ENCODE measurements around the gene ZNF90.
"Not testable (repeated sequence)": the region's sequence is repeated elsewhere in the genome, so short reads cannot be mapped to it uniquely, and the experiment has no call there.

ZNF90 gene

DNA sequence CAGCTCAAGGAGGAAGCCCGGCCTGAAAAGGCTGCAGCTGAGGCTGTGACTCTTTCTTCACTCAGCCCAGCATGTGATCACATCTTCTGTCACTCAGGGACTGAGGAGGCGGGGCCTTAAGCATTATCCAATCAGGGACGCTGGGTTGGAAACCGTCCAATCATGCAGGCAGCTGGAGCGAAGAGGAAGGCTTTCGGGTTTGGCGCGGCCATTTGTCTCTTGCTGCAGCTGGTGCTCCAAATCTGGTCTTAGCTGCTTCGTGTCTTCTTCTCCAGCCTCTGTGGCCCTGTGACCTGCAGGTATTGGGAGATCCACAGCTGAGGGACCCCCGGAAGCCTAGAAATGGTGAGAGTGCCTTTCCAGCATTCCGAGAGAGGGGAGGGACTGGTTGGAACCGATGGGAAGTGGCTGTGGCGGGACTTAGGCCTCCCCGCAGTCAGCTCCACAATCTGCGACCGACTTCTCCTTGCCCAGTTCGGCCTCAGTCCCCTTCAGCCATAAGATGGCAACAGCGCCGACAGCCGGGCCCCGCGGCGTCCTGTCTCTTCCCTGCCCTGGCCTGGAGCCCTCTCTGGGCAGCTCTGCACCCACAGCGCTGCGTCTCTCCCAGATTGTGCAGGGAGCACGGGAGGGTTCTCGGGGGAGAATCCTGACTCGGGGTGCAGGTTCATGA lies at the start of gene ZNF90:
TSS of gene ZNF90 (plus strand) at position 210 of the 673 bp plus-strand sequence. CDS start at position 343, 133 bp downstream.
- DNase-seq (ENCODE audit: low spot score): no peak

DNA sequence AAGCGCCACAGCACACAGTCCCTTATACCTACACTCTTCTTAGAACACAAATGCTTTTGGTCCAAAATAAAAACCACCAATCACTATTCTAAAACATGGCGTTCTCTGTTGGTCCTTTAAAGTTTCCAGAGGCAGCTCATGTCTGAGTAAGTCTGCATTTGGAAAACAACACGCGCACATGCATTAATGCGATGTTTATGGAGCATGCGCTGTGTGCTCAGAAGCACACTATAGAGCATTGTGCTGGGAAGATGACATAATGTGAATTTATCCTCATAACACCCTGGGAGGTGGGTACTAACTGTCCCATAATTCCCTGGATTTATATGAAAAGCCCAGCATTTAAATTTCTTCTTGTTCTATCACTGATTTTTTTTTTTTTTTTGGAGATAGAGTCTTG lies 49.2 kb upstream of the ZNF90 start:
- no peak for DNase-seq (ENCODE audit: low spot score)

DNA sequence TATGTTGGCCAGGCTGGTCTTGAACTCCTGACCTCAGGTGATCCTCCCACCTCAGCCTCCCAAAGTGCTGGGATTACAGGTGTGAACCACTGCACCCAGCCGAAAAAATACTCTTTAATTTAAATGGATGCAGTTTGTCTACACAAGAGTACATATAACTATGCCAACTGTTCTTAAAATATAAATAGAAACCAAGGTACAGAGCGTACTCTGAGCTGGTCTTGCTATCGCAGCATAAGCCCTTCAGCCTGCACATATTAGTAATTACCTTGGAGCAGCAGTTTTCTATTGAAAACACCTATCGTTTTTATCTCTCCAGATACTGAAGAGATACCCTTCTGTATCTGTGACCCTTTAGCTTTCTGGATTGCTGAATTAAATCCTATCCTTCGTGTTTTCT lies 41.9 kb upstream of the ZNF90 start:
- no peak for DNase-seq (ENCODE audit: low spot score)

DNA sequence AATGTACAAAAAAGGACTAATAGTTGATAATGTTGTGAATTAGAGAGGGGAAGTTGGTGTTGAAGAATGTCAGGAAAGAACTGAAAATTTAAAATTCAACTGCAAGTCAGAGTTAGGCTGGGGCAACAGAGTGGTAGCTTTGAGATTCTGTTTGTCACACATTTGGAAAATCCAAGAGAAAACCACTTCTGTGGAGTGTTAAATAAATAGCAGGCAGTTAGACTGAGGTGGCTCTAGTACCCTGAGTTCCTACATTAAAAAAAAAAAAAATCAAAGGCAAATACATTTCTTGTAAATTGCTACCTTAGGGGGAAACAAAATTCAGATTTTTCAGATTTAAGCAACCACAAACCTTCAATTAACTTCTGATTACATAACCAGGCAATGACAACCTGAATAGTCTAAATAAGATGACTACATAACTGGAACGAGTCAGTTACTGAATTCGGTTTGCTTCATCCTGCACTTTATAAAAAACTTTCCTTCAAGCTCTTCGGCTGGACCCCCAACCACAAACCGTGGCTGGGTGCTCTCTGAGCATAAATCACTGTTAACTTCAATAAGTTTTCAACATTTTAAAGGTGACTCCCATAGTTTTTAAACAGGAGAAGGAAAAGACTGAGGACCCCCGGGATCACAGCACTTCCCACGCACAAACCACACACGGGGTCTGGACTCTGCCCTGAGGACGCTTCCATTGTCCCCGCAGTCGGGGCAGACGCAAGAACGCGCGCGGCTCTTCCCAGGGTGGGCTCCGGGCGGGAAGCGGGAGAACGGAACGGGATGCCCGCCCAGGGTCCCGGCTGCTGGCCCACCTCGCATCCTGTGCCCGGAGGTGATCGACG lies 39.2 kb upstream of the ZNF90 start:
- no peak for DNase-seq (ENCODE audit: low spot score)

DNA sequence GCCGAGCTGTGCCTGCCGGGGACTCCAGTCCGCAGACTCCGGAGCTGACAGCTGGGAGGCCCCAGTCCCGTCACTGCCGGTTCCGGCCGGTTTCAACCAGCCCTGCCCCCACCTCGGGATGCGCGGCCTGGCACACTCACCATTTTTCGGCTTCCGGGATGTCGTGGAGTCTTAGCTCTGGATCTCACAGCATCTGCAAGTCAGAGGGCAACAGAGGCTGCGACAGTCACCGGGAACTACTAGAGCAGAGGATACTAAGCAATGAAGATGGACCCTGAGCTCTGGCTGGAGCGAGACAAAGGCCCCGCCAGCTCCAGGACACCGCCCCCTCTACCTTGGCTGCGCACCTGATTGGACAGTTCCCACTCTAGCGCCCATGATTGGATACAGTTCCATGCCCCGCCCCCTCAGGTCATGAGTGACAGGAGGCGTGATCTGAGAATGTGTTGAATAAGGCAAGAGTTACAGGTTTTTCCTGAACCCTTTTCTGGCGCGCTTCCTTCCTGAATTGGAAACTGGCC lies 38.5 kb upstream of the ZNF90 start, which contains the start of gene ZNF682:
TSS of gene ZNF682 (minus strand) at position 303 of the 521 bp plus-strand sequence. CDS start at position 143, 160 bp downstream.
- peak; percentile 85 for DNase-seq (ENCODE audit: low spot score)

DNA sequence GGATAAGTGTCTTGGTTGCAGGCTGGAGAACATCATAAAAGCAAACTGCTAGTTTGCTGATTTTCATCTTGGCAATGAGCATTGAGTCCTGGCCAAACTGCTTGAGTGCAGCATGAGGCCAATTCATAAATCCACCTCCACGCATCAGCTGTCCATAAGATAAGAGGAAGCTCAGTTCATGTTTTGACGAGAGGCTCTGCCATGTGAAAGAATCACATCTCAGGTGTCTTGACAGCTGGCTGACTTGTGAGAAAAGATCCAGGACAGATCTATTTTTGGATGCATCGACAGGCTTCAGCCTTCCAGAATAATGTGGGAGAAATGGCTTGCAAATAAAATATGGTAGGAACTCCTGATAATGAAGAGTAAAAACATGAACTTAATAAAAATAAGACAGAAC lies 33.1 kb upstream of the ZNF90 start:
- no peak for DNase-seq (ENCODE audit: low spot score)

DNA sequence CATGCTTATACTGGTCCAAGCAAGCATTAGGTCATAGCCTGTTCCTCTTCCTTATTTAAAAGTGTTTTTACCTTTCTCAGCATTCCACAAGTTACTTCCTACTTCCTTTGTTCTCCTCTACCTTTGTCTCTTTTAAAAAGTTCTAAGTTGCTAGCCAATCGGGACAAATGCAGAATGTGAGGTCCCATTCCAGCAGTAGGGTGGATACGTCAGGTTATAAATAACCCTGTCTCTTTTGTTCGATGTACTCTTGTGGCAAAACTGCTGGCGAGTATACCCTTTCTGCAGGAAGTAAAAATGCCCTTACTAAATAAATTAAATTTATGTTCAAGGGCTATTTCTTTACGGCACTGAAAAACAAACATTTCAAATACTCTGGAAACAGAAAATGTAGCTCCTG lies 32.1 kb upstream of the ZNF90 start:
- not testable (repeated sequence) for DNase-seq (ENCODE audit: low spot score)

DNA sequence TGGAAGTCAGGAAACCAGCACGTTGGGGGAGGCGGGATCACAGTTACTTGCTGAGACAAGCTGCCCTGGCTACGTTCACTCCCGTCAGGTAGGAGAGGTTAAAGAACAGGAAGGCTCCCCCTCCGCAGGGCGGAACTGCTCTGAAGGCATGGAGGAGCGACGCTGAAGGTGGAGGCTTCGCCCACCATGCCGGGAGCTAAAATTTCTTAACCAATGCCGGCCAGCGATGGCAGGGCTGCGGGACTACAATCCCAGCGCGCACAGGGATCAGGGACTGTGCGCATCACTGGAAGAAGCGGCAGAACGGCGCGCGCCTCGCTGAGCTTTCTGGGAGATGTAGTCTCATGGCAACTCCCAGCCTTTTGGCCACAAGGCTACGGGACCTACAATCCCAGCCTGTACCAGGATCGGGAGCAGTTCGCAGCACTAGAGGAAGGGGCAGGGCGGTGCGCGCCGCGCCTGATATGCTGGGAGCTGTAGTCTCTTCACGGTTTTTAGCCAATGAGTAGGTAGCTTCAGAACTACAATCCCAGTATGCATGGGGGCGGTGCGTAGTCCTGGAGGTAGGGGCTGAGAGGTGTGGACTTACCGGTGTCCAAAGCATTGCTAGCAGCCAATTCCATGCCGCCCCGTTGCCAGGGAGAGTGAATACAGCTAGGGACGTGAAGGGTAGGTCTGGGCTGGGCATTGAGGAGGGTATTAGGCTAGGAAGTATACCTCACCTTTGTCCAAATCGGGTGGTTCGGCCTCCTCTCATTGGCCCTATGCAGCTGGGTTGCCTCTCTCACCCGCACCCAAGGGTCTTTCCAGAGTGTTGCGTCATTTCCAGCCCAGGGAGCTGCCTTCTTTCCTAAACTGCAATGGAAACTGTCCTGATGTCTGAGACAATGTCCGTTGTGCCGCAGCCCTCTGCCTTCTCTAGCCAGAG lies 25.7 kb upstream of the ZNF90 start:
- DNase-seq (ENCODE audit: low spot score): peak; percentile 70

DNA sequence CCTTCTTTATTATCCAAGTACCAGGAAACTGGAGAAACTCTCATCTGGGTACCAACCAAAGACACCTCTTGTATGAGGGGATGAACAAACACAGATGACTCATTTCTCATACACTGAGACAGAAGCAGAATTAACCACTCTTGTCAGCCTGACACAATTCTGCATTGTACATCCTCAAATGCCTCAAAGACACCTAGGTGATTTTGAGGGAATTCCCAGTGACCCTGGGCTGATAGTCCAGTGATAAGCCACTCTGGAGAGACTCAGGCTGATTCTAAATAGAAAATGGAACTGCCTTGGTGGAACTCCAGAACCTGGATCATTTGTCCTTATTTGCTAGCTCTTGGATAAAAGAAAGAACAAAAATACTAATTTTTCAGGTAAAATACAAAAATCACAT lies 19.1 kb upstream of the ZNF90 start:
- not testable (repeated sequence) for DNase-seq (ENCODE audit: low spot score)

DNA sequence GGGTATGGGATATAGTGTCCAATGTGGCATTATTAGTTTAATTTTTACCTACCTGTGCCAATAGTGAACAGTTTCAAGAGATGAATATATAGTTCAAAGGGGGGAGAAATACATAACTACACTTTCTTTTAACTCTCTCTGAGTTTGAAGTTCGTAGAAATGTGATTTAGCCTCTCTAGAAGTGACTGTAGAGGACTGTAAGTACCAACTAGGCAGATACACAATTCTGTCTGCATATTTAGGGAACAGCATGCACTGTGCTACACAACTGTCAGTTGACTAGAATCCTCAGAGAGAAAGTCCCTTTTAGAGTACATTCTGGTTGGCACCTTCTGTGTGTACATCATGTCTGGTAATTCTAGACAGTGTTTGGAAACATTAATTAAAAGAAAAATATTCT lies 17.5 kb upstream of the ZNF90 start:
- no peak for DNase-seq (ENCODE audit: low spot score)

DNA sequence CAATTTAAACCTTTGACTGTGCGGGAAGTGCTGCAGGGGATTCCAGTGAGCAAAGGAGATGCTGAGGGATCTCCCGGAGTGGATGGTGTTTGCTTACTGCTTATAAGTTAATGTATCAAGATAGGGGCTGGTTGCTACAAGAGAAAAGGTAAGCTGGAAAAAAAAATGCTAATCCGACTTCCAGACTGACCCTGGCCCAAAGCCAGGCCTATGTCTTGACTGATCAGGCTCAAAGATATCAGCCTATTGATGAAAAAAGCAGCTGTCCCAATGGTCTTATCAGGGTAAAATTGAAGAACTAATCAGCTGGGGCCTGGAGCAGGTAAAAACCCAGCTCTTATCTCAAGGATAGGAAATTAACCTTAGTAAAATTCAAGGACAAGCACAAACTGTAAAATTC lies 10.9 kb upstream of the ZNF90 start:
- DNase-seq (ENCODE audit: low spot score): no peak

DNA sequence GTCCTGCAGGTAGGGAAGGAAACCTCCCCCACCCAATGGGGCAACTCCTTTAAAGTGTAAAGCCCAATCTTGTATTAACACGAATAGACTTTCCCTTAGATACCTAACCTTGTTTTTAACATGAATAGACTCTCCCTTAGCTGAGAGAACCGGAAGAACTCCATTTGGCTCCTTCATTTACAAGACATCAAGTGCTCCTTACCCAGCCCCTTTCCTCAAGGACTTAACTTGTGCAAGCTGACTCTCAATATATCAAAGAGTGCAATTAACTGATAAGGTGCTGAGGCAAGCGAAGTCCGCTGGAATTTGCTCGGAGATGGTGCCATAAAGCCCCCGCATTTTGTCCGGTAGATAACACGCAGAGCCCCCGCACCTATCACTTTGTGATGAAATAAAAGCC lies 9.9 kb upstream of the ZNF90 start:
- DNase-seq (ENCODE audit: low spot score): no peak

DNA sequence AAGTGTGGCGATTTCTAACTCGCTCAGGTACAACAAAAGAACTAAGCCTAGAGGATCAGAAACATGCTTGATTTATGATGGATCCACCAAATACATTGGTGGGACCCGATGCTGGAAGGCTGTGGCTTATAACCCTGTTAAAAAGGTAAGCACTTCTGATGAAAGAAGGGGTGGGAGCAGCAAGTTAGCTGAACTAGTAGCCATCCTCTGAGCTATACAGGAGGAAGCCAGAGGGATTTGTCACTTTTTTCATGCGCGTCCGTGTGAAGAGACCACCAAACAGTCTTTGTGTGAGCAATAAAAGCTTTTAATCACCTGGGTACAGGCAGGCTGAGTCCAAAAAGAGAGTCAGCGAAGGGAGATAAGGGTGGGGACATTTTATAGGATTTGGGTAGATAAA lies 9.2 kb upstream of the ZNF90 start:
- not testable (repeated sequence) for DNase-seq (ENCODE audit: low spot score)

DNA sequence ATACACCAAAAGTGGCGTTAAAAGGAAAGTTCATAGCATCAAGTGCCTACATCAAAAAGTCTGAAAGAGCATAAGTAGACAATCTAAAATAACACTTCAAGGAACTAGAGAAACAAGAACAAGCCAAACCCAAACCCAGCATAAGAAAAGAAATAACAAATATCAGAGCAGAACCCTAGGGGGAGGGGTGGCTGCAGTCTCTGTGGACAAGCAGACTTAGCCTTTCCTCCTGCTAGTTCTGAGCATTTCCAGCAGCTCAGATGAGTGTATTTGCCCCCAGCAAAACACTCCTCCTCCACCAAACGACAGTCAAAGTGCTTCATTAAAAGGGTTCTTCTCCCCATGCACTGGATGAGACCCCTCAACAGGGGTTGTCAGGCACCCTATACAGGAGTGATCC lies 7.1 kb upstream of the ZNF90 start:
- no peak for DNase-seq (ENCODE audit: low spot score)

DNA sequence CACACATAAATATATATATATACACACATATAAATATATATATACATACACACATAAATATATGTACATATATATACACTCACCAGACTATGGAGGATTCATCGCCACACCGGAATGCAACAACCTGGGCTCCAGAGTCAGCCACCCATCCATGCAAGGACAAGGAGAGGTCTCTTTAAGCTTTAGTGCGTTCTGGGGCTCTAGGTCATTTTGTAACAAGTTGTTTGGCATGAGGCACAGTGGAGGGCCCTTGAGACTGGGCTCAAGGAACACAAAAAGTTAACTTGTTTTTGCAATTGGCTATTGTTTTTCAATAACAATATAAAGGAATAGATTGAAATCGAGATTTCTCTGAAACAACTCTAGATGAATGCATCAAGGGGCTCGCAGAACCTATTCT lies 4.9 kb upstream of the ZNF90 start:
- DNase-seq (ENCODE audit: low spot score): no peak

DNA sequence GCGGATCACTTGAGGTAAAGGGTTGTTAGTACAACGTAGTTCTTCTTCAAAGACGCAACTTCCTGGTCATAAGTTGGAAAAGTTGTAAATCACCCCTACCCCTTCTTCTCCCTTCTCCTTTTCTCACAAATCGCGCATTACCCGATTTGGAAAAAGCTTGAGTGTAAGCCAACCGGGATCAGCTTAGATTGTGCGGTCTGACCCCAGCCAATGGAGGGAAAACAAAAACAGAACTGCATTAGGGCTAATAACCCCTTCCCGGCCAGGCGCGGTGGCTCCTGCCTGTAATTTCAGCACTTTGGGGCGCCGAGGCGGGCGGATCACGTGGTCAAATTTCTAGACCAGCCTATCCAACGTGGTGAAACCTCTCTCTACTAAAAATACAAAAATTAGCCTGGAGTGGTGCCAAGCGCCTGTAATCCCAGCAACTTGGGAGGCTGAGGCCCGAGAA lies 806 bp downstream of the ZNF90 start:
- no peak for DNase-seq (ENCODE audit: low spot score)

DNA sequence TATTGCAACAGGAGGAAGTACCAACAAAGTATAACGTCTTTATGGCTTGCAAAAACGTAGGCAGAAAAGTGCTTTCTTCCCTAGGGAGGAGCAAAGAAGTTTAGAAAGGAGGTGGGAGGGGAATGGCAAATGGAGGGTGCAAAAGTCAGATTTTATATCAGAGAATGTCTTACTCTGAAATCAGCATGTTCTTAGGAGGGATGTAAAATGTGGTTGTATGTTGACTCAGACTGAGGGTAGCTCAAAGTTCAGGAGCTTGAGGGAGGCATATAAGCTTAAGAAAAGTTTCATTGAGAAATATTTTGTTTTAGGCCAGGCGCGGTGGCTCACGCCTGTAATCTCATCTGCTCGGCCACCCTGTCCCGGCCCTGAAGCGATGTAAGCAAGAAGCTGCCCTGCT lies 1.7 kb downstream of the ZNF90 start:
- DNase-seq (ENCODE audit: low spot score): no peak

DNA sequence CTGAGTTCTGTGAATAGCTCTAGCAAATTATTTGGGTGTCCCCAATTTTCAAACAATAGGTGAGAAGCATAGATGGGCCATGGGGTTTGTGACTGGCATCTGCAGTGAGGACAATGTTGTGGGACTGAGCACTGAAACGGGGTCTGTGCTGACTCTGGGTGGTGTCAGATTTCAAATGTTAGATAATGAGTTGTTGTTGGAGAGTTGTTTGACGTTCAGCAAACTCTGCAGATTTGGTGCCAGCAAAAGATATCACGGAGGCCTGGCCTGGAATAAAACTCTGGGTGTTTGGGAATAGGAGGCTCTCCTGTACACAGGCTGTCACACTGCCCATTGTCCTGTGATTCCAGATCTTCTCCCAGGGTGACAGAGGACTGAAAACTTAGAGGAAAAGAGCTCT lies 2.9 kb downstream of the ZNF90 start:
- DNase-seq (ENCODE audit: low spot score): no peak

DNA sequence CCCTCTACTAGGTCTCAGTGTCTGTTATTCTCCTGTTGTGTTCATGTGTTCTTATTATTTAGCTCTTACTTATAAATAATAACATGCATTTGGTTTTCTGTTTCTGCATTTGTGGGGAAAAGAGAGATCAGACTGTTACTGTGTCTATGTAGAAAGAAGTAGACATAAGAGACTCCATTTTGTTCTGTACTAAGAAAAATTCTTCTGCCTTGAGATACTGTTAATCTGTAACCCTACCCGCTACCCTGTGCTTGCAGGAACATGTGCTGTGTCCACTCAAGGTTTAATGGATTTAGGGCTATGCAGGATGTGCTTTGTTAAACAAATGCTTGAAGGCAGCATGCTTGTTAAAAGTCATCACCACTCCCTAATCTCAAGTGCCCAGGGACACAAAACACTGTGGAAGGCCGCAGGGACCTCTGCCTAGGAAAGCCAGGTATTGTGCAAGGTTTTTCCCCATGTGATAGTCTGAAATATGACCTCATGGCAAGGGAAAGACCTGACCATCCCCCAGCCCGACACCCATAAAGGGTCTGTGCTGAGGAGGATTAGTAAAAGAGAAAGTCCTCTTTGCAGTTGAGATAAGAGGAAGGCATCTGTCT lies 4.5 kb downstream of the ZNF90 start:
- not testable (repeated sequence) for DNase-seq (ENCODE audit: low spot score)

DNA sequence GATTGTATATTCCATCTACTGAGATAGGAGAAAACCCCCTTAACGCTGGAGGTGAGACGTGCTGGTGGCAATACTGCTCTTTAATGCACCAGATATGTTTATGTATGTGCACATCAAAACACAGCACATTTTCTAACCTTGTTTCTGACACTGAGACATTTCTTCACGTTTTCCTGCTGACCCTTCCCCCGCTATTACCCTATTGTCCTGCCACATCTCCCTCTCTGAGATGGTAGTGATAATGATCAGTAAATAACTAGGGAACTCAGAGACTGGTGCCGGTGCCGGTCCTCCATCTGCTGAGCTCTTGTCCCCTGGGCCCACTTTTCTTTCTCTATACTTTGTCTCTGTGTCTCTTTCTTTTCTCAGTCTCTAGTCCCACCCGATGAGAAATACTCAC lies 5.1 kb downstream of the ZNF90 start:
- DNase-seq (ENCODE audit: low spot score): not testable (repeated sequence)

DNA sequence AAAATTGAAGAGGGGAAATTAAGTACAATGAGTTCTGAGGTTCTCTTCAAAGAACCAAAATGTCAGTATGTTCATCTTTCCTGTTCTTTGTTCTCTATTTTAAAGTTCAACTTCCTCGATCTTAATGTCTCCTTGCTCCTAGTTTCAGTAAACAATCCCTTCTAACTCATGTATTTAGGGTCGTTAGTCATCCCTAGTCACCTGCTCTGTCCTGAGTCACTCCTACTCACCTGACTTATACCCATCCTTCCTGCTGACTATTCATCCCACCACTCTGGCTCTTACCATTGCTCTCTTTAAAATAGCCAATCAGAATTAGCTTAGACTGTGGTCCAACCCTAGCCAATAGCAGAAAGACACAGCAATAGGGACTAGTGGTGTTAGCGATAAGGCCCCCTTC lies 24.3 kb downstream of the ZNF90 start:
- no peak for DNase-seq (ENCODE audit: low spot score)
